COR-L47 (cell line): Measurements from ENCODE around the gene ASB6.
"Not testable (repeated sequence)": the region's sequence is repeated elsewhere in the genome, so short reads cannot be mapped to it uniquely, and the experiment has no call there.

Experiments
- DNase-seq: peaks from one replicate; lab custom pipeline; 2025; lab: John Stamatoyannopoulos, UW

The ASB6 gene

DNA sequence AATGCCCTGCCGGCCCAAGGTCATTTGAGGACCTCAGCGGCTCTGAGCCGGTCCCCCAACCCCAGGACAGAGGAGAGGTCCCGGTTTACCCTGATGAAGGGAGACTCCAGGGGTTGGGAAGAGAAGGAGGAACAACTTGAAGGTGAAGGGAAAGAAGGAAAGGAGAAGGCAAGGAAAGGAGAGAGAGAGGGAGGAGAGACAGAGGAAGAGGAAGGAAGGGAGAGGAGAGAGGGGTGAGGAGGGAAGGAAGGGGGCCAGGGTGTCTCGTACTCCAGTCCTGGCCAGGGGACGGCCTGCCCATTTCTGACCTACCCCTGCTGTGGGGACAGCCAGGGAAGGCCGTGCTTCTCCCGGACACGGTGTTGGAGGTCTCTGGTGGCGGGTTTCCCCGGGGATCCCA lies 25.4 kb upstream of the ASB6 start:
- DNase-seq = no peak

DNA sequence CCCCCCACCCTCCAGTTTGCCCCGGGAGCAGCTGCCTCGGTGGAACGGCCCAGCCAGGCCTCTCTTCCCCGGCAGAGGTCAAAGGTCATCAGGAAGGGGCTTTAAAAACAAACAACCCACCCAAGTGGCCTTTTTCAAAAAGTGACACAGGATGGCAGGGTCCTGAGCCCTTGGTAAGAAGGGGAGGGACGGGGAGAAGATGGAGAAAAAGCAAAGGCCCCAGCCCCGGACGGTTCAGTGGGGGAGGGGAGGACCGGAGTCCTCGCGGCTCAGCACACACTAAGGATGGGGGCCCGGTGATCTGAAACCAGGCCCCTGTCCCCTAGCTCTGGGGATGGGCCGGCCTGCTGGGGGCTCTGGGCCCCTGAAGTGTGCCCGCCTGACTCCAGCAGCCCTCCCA lies 24.6 kb upstream of the ASB6 start:
- DNase-seq = no peak

DNA sequence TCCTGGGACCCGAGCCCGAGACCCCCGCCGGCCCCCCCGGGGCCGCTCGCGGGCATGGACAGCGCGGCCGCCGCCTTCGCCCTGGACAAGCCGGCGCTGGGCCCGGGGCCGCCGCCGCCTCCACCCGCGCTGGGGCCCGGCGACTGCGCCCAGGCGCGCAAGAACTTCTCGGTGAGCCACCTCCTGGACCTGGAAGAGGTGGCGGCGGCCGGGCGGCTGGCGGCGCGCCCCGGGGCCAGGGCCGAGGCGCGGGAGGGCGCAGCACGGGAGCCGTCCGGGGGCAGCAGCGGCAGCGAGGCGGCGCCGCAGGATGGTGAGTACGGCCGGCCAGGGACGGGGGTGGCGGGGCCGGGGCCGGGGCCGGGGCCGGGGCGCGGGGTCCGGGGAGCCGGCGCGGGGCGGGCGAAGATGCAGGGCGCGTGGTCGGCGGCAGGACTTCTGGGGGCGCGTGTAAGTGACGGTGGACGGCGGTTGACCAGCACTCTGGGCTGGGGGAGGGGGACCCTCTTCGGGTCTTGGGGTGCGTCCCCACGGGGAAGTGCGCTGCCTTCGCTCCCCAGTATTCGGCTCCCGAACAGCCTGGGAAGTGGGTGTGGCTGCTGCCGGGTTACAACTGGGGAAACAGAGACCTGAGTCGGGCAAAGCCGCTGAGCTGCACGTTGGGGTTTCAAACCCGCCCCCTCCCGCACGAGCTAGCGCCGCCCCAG lies 24.0 kb upstream of the ASB6 start:
- no peak for DNase-seq

DNA sequence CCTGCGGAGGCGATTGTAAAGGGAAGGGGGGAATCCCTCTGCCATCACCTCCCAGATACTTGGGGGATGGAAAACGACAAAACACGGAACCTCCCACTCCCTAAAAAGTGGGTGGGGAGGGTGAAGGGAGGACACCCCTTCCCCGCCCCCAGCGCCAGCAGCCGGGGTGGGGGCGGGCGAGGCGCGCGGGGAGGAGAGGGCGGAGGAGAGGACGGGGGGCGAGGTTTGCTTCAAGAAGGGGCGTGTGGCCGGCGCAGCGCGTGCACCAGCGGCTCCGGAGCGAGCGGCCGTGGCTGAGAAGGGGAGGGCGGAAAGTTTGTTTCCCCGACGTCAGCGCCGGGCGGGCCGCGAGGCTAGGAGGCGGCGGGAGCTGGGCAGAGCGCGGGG lies 23.4 kb upstream of the ASB6 start, which contains the start of gene PRRX2:
Gene PRRX2, plus strand, starts transcription at position 259 of the 387 bp plus-strand sequence. CDS start 221 bp downstream, outside the sequence.
- DNase-seq = peak; percentile 8

DNA sequence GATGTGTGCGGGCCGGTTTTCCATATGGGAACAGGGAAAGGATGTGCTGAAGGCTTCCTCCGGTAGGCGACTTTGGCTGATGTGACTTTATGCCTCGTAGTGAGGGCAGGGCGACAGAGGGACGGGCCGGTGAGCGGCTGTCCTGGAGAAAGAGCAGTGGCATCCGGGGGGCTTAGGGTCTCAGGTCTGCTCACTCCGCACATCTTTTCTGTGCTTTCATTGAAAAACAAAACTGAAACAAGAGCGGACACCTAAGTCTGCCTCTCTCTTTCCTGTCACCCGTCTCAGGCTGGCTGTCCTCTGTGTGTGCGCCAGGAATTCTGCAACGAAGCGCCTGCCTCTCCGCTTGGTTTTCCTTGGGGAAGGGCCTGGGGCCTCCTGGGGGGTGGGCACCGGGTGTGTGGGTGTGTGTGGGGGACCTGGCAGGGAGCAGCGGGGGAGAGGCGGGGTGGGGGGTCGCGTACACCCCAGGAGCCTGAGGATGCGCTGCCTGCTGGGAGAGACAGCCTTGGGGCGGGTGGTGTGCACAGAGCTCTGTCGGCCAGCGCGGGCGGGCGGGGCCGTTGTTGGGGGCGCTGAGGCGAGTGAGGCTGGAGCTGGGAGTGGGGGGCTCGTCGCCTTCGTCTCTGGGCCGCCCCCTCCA lies 22.9 kb upstream of the ASB6 start:
- no peak for DNase-seq

DNA sequence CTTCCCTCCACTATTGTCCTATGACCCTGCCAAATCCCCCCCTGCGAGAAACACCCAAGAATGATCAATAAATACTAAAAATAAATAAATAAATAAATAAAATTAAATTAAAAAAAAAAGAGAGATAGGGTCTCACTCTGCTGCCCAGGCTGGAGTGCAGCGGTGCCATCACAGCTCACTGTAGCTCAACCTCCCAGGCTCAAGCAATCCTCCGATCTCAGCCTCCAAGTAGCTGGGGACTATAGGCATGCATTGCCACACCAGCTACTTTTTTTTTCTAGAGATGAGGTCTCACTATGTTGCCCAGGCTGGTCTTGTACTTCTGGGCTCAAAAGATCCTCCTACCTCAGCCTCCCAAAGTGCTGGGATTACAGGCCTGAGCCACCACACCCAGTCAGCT lies 20.3 kb upstream of the ASB6 start:
- DNase-seq = not testable (repeated sequence)

DNA sequence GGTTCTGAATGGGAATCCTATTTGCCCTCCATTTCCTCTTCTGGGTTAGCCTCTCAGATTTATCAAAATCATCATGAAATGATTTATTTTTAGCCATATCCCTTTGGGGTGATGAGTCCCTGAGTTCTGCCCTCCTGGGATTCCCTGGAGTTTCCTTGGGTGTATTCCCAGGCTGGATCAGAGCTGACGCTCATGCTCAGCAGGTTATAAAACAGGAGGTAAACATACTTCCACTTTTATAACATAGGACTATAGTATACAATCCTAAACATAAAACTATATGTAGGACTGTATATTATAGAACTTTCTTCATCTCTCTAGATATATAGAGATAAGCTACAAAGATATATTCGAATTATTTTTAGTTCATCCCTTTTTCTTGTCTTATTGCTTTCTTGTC lies 19.1 kb upstream of the ASB6 start:
- DNase-seq = no peak

DNA sequence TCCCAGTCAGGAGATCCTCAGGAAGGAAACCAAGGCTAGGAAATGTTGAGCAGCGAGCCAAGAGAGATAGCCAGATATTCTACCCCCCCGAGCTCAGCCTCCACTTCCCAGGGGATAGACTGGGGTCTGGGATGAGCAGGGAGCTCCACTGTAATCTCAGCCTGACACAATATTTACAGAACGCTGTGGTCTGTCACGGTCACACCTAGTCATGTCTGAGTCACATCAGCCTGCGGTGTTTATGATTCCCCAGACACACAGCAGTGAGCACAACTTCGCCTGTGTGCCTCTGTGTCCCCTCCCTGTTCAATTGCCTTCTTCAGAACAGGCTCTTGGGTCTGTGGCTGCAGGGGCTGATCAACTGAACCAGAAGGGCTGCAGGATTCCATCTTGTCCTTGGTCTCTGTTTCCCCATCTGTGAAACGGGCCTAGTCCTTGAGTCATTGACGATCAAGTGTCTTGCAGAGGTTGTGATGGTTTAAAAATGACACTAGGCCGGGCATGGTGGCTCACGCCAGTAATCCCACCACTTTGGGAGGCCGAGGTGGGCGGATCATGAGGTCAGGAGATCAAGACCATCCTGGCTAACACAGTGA lies 14.9 kb upstream of the ASB6 start:
- no peak for DNase-seq

DNA sequence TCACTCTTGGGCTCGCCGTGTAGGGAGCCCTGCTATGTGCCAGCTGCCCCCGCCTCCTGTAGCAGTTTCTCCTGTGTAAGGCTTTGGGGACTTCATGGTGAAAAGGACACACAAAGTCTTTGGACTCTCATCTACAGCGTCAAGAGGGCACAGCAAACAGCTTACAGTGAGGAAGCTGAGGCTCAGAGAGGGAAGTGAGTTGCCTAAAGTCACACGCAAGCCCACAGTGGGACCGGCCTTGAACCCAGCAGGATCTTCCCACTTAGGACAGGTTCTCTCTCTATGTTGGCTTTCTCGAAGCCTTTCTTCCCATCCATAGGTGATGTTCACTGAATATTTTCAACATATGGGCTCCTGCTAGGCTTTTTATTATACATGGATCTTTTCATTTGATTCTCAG lies 13.7 kb upstream of the ASB6 start:
- no peak for DNase-seq

DNA sequence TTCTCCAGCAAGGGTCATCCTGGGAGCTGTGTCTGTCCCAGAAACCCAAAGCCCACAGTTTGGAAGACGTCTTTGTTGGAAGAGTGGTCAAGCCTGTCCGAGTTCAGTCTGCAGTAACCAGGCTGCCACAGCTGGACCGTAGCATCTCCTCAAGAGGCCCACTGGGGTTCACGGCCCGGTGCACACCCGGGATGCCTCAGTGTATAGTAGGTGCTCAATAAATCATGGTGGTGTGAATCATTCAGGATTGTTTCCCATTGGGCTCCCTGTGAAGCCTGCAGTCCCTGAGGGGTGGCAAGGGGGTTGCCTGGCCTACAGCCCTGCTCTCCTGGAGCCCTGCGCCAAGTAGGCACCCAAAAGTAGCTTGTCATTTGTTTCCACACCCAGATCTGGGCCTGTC lies 13.2 kb upstream of the ASB6 start:
- DNase-seq = no peak

DNA sequence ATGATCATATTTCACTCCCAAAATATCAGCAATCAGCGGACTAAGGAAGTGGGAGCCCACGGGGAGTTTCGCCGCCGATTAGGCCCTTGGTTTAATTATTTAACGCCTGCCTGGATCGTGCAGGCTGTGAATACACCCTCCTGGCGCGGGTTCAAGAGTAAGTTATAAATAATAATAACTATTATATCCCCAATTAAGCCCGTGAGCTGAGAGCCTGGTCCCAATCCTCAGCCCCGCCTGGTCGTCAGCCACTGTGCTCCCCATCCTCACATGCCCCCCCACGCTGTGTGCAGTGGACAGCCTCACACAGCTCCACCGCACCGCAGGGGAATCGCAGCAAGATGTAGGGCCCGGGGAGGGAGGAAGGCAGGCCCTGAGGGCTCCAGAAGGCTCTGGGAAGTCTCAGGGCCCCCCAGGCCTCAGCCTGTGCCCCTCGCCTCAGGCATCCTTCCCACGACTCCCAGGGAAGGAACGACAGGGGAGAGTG lies 12.6 kb upstream of the ASB6 start:
- DNase-seq = no peak

DNA sequence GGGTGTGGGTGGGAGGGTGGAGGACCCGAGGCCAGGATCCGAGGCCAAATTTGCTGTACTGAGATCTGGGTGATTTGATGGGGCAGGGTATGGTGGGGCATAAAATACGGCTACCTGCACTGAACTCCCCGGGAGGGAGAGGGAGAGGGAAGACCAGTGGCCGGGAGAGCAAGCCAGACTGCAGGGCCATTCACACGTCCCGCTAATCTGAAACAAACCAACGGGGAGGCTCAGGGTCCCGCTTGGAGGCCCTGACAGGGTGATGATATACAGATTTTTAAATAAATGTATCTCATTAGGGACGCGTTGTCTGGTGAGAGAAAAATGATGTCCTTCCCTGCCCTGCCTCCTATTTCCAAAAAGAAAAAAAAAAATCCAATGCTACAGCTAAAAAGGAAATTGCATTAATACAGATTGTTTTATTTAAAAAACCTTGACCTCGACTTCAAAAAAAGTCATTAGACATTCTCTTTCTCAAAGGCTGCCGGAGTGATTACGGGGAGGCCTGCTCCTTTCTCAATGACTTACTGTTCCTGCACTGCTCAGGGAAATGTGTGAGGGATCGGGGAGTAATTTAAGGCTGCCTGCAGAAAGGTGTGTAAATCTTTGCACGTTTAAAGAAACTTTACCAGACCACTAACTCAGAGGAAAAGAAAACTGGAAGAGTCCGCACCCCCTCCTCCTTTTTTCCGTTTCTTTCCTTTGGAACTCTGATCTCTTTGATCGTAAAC lies 12.0 kb upstream of the ASB6 start:
- DNase-seq = no peak

DNA sequence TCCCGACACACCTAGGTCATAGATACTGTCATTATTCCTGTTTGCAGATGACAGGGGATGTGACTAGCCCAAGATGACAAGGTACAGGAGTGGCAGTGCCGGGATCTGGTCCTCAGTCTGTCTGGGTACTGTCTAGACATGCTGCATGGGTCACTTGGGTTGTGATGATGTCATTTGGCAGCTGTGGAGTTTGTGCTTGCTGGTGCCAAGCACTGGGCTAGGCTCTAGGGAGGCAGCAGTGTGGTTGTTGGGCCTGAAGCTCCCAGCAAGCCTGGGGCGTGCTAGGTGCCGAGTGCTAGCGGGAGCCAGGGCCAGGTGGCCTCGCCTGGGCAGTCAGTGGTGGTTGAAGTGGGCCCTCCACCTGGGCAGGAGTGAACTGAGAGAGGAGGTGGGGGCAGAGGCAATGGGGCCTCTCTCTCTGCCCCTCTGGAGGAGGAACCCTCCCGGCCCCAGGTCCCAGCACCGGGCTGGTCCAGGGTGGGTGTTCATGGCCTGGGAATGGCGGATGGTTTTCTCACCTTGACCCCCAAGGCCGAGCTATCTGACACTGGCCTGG lies 8.8 kb upstream of the ASB6 start:
- DNase-seq = no peak

DNA sequence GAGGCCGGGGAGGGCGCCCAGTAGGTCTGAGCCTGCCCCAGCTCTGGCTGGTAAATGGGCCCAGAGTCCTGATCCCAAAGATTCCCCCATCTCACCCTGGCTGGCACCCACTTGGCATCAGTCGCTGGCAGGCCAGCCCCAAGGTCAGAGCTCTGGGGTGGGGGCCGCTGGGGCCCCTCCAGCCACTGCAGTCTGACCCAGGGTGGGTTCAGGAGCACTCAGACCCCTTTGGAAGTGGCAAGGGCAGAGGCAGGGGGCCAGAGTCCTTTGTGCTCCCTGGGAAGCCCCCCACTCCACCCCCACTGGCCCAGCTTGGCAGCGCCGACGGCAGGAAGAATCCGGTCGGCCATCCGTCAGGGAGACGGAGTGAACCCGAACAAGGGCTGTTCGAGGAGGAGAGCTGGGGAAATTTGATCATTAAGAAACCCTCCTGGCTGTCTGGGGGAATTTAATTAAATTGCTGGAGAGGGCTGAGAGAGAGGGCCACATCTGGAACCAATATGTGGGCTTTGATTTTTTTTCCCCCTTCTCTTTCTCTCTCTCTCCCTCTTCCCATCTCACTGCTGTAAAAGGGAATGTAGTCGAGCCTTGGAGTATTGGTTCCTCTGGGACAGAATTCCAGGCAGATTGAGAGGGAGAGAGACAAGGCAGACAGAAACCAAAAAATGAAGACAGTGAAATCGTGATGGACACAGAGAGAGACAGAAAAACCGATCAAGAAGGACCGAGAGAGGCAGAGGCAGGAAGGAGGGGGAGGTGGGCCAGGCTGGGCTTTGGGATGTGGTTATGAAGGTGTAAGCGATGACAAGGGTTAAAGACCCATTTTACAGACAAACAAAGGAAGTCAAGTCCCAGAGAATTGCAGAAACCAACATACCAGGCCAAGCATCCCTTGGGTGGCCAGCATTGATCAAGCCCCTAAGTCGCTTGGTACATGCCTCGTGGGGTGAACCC lies 8.1 kb upstream of the ASB6 start:
- no peak for DNase-seq

DNA sequence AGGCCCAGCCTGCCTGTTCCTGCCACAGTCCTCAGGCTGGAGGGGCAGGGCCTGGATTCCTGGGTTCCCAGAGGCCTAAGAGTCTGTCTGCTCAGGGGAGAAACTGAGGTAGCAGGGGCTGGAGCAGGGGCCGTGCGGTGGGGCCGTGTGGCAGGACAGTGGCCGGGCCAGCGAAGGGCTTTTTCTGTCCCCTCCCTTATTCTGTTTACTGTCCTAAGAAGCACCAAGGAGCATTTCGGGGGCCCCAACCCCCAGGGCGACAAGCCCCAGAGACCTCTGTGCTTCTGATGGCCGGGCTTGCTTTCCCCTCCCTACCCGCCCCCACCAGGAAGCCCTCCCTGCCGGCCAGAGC lies 6.8 kb upstream of the ASB6 start:
- no peak for DNase-seq

DNA sequence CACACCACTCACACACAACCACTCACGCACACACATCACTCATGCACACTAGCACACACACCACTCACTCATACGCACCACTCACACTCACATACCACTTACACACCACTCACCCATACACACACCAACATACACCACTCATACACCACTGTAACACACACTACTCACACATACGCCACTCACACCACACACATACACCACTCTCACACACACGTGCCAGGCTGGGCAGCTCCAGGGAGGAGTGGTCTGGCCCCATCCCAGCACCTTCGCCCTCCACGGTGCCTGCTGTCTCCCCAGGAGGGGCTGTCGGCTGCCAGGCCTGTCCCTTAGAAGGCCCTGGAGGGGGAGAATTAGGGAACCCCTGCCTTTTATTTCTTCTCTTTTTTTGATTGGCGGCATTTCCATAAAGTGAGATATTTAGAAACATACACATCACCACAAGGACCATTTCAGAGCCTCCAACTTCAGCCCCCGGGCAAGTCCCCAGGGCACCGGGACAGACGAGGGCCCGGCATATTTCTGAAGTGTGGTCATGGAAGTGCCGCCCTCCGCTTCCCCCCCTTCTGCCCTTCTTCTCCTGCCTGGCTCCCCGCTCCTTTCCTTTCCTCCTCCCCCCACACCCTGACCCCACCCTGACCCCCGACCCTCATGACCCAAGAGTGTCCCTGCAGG lies 6.3 kb upstream of the ASB6 start:
- no peak for DNase-seq

DNA sequence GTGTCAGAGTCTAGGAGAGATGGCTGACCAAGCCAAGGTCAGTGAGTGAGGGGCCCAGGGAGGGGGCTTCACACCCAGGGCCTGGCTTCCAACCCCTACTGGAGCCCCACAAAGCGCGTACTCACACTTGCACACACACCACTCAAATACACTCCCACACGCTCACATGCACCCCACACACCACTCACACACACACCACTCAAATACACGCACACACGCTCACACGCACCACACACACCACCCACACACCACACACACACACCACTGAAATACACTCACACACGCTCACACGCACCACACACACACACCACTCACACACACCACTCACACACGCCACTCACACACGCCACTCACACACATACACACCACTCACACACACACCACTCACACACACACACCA lies 5.7 kb upstream of the ASB6 start:
- no peak for DNase-seq

DNA sequence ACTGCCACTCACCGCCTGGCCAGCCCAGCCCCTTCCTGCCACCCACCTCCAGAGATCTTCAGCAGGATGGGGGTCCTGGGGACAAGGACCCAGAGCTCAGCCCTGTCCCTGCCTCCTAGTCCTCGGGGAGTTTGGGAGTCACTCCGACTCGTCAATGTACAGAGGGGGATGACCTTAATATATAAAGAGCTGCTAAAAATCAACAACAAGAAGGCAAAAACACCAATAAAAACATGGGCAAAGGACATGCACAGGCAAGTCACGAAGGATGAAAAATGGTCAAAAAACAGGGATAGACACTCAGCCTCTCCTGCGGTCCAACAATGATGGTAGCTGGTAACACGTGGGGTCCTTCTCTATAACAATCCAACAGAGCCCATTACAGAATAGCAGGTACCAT lies 4.7 kb upstream of the ASB6 start:
- DNase-seq = no peak

DNA sequence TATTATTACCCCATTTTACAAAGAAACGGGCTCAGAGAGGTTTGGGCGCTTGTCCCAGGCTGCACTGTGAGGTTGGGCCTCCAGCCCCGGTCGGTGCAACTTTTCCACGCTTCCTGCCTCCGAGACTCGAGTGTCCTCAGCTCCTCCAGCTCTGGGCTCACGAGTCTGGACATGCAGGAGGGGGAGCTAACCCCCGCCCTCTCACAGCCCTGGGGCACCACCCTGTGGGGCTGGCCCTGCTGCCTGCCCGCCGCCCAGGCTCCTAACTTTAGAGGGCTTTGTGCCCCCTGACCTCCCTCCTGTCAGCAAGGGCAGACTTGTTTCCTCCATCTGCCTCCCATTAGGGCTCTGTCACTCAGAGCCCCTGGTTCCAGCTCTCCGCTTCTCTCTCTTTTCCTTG lies 4.3 kb upstream of the ASB6 start:
- DNase-seq = no peak

DNA sequence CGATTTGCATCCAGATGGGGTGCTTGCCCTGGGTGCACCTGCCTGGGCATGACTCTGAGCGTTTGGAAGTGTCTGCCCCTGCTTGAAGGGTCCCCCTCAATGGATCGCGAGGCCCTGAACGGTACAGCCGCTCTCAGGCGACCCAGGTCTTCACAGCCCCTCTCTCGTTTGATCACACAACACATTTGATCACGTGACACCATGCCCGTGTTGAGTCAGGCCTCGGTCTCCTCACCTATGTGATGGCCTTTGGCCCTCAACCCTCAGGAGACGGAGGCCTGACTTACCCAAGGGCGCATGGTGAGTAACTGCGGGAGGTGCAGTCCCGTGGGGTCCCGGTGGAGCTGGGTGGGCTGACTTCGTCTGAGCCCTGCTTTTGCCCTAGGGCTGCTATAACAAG lies 3.0 kb upstream of the ASB6 start:
- DNase-seq = no peak

DNA sequence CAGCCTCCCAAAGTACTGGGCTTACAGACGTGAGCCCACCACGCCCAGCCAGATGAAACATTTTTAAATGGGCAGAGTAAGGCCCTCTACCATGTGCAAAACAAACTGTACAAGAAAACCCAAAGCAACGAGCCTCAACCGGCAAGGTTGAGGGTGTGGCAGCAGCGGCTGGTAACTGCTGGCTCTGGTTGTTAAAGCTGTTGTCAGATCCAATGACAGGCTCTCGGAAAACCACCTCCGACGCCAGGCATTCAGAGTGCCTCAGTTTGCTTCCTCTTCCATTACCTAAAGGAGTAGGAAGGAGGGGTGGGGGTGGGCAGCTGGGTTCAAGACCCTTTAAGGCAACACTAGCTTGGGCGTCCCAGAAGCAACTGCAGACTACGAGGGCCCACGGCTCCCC lies 2.4 kb upstream of the ASB6 start:
- no peak for DNase-seq
